GM12878 (cell line): ENCODE results near the gene NOCT. TPM values are rescaled to one million over a fixed set of nuclear protein-coding genes. Genes with fewer than 3 reads are reported as not detected.

Source experiments
- CBX5 ChIP-seq: sonication (generic); IDR thresholded peaks from 2 replicates; pipeline ENCODE4 v1.6.1; 2016; ENCODE audit warnings: low read depth, moderate library complexity, mild to moderate bottlenecking, inconsistent platforms
- E2F8 ChIP-seq: fragments of 450-650 bp; IDR thresholded peaks from 2 replicates; pipeline ENCODE4 v1.6.1; 2018; ENCODE audit warnings: mild to moderate bottlenecking, low read depth, moderate library complexity; ENCODE audit not compliant: partially characterized antibody
- EGR1 ChIP-seq, 2 experiments: IDR thresholded peaks; 1 replicate in 1 of 2; 2 replicates in 1 of 2; pipeline ENCODE4 v1.6.1; 2011 to 2012; ENCODE audit warnings: low read depth in 2 of 2, low read length in 2 of 2, borderline replicate concordance in 1 of 2, mild to moderate bottlenecking in 1 of 2, moderate library complexity in 1 of 2
- LARP7 ChIP-seq: fragments of 450-650 bp; IDR thresholded peaks from 2 replicates; pipeline ENCODE4 v1.6.1; 2017; ENCODE audit warnings: mild to moderate bottlenecking
- MEF2B ChIP-seq: fragments of 450-650 bp; IDR thresholded peaks from 2 replicates; pipeline ENCODE4 v1.6.1; 2018; ENCODE audit warnings: mild to moderate bottlenecking, moderate library complexity; ENCODE audit not compliant: partially characterized antibody, poor library complexity, severe bottlenecking
- MXI1 ChIP-seq: fragments of 150-350 bp; IDR thresholded peaks from 2 replicates; pipeline ENCODE4 v1.6.1; 2011; ENCODE audit warnings: low read depth, mild to moderate bottlenecking, inconsistent platforms, low read length, improper control_type of control experiment
- NFXL1 ChIP-seq: fragments of 450-650 bp; IDR thresholded peaks from 2 replicates; pipeline ENCODE4 v1.6.1; 2017; ENCODE audit warnings: antibody characterized with exemption, mild to moderate bottlenecking, borderline replicate concordance
- POLR2A ChIP-seq: IDR thresholded peaks from 2 replicates; pipeline ENCODE4 v1.6.1; 2011; ENCODE audit warnings: low read depth, mild to moderate bottlenecking, low read length
- POU2F2 ChIP-seq: IDR thresholded peaks from 3 replicates; pipeline ENCODE4 v1.6.1; 2011; ENCODE audit warnings: low read depth, mild to moderate bottlenecking, low read length, borderline replicate concordance
- SIN3A ChIP-seq: IDR thresholded peaks from 2 replicates; pipeline ENCODE4 v1.6.1; 2012; ENCODE audit warnings: low read depth, low read length, improper control_type of control experiment
- SMARCA5 ChIP-seq: fragments of 450-650 bp; IDR thresholded peaks from 2 replicates; pipeline ENCODE4 v1.6.1; 2017; ENCODE audit warnings: mild to moderate bottlenecking
- SPI1 ChIP-seq: IDR thresholded peaks from 2 replicates; pipeline ENCODE4 v1.6.1; 2011; ENCODE audit warnings: low read depth, mild to moderate bottlenecking, low read length, moderate library complexity, borderline replicate concordance; ENCODE audit not compliant: insufficient read depth
- SREBF2 ChIP-seq: IDR thresholded peaks from 2 replicates; pipeline ENCODE4 v1.6.1; 2012; ENCODE audit warnings: mild to moderate bottlenecking, low read length
- TAF1 ChIP-seq: IDR thresholded peaks from 2 replicates; pipeline ENCODE4 v1.6.1; 2011; ENCODE audit warnings: mild to moderate bottlenecking, low read depth, low read length, borderline replicate concordance
- TCF12 ChIP-seq: IDR thresholded peaks from 2 replicates; pipeline ENCODE4 v1.6.1; 2011; ENCODE audit warnings: low read depth, mild to moderate bottlenecking, low read length
- ZBTB11 ChIP-seq: fragments of 450-650 bp; formaldehyde crosslinking; IDR thresholded peaks from 2 replicates; pipeline ENCODE4 v1.5.0; 2022; ENCODE audit warnings: mild to moderate bottlenecking, missing genetic modification characterization
- polyA plus RNA-seq, 11 experiments: library from polyadenylated mRNA; depleted of rRNA in 4 of 11; unstranded in 6 of 11; stranded (reverse) in 5 of 11; fragments of >200 nt; fragmentation: Nextera tagmentation in 4 of 11; fragmentation: Illumina TruSeq in 1 of 11; extraction: Ambion mirVana in 4 of 11; extraction: Trizol in 1 of 11; gene quantifications; 1 replicate in 1 of 11; 2 replicates in 10 of 11; pipeline versions ENCODE4 v1.2.1 to v1.2.3, GENCODE V29; 2011 to 2016; ENCODE audit warnings: inconsistent platforms in 2 of 11, missing spikeins in 2 of 11, low read depth in 1 of 11
- total RNA-seq, 4 experiments: library from RNA; depleted of rRNA in 3 of 4; stranded (reverse); fragments of >200 nt in 3 of 4; fragmentation: Illumina TruSeq in 1 of 4; extraction: Trizol in 1 of 4; gene quantifications; 2 replicates each; pipeline versions ENCODE4 v1.2.1 to v1.2.3, GENCODE V29; 2013 to 2021
- TF ChIP-seq, protein P1 (sequence below): IDR thresholded peaks from 2 replicates; pipeline ENCODE4 v1.6.1; 2011; ENCODE audit warnings: borderline replicate concordance, low read depth, mild to moderate bottlenecking, moderate library complexity, low read length; ENCODE audit not compliant: insufficient read depth, poor library complexity, severe bottlenecking
- TF ChIP-seq, protein P2 (sequence below): fragments of 450-650 bp; conservative IDR thresholded peaks from 2 replicates; pipeline ENCODE4 v1.6.1; 2017; ENCODE audit warnings: mild to moderate bottlenecking, moderate library complexity
- TF ChIP-seq, protein P3 (sequence below): fragments of 450-650 bp; IDR thresholded peaks from 2 replicates; pipeline ENCODE4 v1.6.1; 2017; ENCODE audit warnings: mild to moderate bottlenecking, low read depth, inconsistent platforms; ENCODE audit not compliant: poor library complexity, severe bottlenecking

NOCT gene
- total and polyA plus RNA-seq, 10 of the 15 experiments (the other 5 are each of a cell fraction or from before 2014, with no cell fraction given) = 1.4 to 17.6 (median 8.1) TPM

GRCh38 chr4:139083607-139083955, 68.0 kb downstream of the NOCT start (continued):
- TF ChIP-seq, protein P1, sequence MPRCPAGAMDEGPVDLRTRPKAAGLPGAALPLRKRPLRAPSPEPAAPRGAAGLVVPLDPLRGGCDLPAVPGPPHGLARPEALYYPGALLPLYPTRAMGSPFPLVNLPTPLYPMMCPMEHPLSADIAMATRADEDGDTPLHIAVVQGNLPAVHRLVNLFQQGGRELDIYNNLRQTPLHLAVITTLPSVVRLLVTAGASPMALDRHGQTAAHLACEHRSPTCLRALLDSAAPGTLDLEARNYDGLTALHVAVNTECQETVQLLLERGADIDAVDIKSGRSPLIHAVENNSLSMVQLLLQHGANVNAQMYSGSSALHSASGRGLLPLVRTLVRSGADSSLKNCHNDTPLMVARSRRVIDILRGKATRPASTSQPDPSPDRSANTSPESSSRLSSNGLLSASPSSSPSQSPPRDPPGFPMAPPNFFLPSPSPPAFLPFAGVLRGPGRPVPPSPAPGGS = peak; percentile 49
- no peak for TF ChIP-seq MEF2B
- no peak for TF ChIP-seq NFXL1
- TF ChIP-seq, protein P2, sequence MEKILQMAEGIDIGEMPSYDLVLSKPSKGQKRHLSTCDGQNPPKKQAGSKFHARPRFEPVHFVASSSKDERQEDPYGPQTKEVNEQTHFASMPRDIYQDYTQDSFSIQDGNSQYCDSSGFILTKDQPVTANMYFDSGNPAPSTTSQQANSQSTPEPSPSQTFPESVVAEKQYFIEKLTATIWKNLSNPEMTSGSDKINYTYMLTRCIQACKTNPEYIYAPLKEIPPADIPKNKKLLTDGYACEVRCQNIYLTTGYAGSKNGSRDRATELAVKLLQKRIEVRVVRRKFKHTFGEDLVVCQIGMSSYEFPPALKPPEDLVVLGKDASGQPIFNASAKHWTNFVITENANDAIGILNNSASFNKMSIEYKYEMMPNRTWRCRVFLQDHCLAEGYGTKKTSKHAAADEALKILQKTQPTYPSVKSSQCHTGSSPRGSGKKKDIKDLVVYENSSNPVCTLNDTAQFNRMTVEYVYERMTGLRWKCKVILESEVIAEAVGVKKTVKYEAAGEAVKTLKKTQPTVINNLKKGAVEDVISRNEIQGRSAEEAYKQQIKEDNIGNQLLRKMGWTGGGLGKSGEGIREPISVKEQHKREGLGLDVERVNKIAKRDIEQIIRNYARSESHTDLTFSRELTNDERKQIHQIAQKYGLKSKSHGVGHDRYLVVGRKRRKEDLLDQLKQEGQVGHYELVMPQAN = peak; percentile 61
- TF ChIP-seq POU2F2 = peak; percentile 13; the same call in 1 of the 3 replicates
- TF ChIP-seq SPI1 = peak; percentile 52
- TF ChIP-seq LARP7 = peak; percentile 64
- TF ChIP-seq SIN3A = 0 out of 2 replicates have a peak, but pooled peaks have one; percentile 24
- TF ChIP-seq SMARCA5 = peak; percentile 91
- peak; percentile 63 for TF ChIP-seq TCF12
- peak; percentile 82 for TF ChIP-seq MXI1
- peak; percentile 80 for TF ChIP-seq POLR2A
- TF ChIP-seq SREBF2 = no peak
- peak; percentile 29; the same call in 1 of the 2 replicates for TF ChIP-seq TAF1
- peak in 1 of 2 experiments; percentile 84; a peak in 2 of 3 replicates for TF ChIP-seq EGR1 (IDR thresholded peaks at IDR 0.05; ENCODE audit: borderline replicate concordance in 1 of 2, low read depth in 2 of 2, low read length in 2 of 2)
- no peak for TF ChIP-seq E2F8
- TF ChIP-seq CBX5 = 0 out of 2 replicates have a peak, but pooled peaks have one; percentile 35
- TF ChIP-seq, protein P3, sequence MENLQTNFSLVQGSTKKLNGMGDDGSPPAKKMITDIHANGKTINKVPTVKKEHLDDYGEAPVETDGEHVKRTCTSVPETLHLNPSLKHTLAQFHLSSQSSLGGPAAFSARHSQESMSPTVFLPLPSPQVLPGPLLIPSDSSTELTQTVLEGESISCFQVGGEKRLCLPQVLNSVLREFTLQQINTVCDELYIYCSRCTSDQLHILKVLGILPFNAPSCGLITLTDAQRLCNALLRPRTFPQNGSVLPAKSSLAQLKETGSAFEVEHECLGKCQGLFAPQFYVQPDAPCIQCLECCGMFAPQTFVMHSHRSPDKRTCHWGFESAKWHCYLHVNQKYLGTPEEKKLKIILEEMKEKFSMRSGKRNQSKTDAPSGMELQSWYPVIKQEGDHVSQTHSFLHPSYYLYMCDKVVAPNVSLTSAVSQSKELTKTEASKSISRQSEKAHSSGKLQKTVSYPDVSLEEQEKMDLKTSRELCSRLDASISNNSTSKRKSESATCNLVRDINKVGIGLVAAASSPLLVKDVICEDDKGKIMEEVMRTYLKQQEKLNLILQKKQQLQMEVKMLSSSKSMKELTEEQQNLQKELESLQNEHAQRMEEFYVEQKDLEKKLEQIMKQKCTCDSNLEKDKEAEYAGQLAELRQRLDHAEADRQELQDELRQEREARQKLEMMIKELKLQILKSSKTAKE = no peak
- TF ChIP-seq ZBTB11 (CRISPR knock-in tag) = no peak
